NT2/D1 (cell line): ENCODE measurements around the gene NAE1.

Experiments used
- SUZ12 ChIP-seq: IDR thresholded peaks from 2 replicates; pipeline ENCODE4 v1.6.1; 2011; ENCODE audit not compliant: insufficient read length, insufficient read depth; ENCODE audit errors: extremely low read depth
- YY1 ChIP-seq: IDR thresholded peaks from 2 replicates; pipeline ENCODE4 v1.6.1; 2011; ENCODE audit not compliant: insufficient read length, insufficient read depth

- TF ChIP-seq YY1 (no peak), SUZ12 (no peak)
Observed at GRCh38 chr16:66856801-66857200, 26.0 kb upstream of the NAE1 start.
